Activated naive CD8-positive, alpha-beta T cell (primary cell): ENCODE measurements around the gene PARD3B.

Source experiments
- H3K27ac Mint-ChIP-seq: one replicate; pipeline ENCODE4 v1.8.0; 2021; ENCODE audit warnings: mixed read lengths
- H3K27me3 Mint-ChIP-seq: one replicate; pipeline ENCODE4 v1.8.0; 2021; ENCODE audit warnings: mixed read lengths
- H3K36me3 Mint-ChIP-seq: one replicate; pipeline ENCODE4 v1.8.0; 2021; ENCODE audit warnings: mixed read lengths
- H3K4me1 Mint-ChIP-seq: one replicate; pipeline ENCODE4 v1.8.0; 2021; ENCODE audit warnings: low read depth, mixed read lengths
- H3K4me3 Mint-ChIP-seq: one replicate; pipeline ENCODE4 v1.8.0; 2021; ENCODE audit warnings: mild to moderate bottlenecking, mixed read lengths
- H3K9me3 Mint-ChIP-seq: one replicate; pipeline ENCODE4 v1.8.0; 2021; ENCODE audit warnings: low read depth, mixed read lengths

Gene PARD3B

DNA sequence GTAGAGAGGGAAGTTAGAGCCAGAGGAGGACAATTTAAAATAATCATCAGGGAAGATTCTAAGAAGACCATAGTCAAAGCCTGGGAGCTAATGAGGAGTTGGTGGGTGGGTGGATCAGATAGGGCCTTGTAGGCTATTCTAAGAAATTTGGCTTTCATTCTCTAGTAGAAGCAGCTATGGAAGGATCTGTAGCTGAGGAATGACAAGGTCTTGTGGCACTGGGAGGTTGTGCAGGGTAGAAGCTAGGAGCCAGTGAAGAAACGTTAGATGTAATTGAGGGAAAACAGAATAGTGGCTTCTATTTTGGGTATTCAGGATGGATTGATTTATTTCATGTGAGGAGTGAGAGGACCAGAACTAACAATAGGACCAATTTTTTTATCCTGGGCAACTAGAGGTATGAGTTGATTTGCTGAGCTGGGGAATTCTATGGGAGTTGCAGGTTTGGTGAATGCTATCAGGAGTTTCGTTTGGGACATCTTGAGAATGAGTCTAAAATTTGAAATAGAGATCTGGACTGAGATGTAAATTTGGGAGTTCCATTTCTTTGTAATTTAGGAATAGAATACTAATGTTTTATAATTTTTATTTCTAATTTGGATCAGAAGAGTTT lies 371.9 kb downstream of the PARD3B start:
- peaks cover 5% of the 10 kb centered on the region for H3K4me1 Mint-ChIP-seq
- no peak overlapping the region for H3K27ac Mint-ChIP-seq
- H3K36me3 Mint-ChIP-seq: peaks cover 7% of the 10 kb centered on the region
- no peaks in the 10 kb centered on the region for H3K27me3 Mint-ChIP-seq
- H3K9me3 Mint-ChIP-seq: no peaks in the 10 kb centered on the region
- H3K4me3 Mint-ChIP-seq: no peak overlapping the region

DNA sequence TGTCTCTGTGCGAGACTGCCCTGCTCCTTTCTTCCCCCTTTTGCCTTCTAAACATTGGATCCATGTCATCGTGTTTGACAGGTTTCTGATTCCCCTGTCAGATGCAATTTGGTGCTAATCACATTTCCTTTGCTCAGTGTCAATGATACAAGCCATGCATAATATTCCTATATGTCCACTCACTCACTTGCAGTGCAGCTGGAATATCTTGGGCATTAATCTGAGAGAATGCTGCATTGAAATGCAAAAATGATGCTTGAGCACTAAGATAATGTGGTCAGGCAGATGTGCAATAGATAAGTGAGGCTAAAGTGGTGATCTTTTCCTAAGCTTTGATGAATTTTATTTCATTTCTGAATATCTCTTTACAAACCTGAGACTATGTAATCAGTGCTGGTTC lies 375.5 kb downstream of the PARD3B start:
- no peaks in the 10 kb centered on the region for H3K9me3 Mint-ChIP-seq
- no peak overlapping the region for H3K27ac Mint-ChIP-seq
- H3K36me3 Mint-ChIP-seq: peaks cover 3% of the 10 kb centered on the region
- peaks cover 3% of the 10 kb centered on the region for H3K4me1 Mint-ChIP-seq
- H3K4me3 Mint-ChIP-seq: no peak overlapping the region
- no peaks in the 10 kb centered on the region for H3K27me3 Mint-ChIP-seq

DNA sequence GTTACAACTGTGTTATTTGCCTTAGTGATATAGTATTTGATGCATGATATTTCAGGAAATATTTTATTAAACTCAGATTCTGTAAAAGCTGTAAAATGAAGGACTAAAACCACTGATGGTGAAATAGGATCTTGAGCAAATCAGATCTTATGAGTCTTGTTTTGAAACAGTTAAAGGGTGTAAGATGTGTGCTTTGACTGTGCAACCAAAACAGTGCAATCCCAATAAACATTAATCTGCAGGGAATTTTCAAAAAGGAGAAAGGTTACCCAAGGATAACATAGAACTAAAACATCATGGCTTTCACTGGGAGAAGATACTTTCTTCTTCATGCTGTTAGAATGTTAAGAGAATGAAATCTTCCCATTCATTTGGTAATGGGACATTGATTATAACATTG lies 378.7 kb downstream of the PARD3B start:
- peaks cover 3% of the 10 kb centered on the region for H3K4me1 Mint-ChIP-seq
- no peak overlapping the region for H3K27ac Mint-ChIP-seq
- H3K36me3 Mint-ChIP-seq: peaks cover 8% of the 10 kb centered on the region
- H3K27me3 Mint-ChIP-seq: no peaks in the 10 kb centered on the region
- H3K4me3 Mint-ChIP-seq: no peak overlapping the region
- H3K9me3 Mint-ChIP-seq: peaks cover 8% of the 10 kb centered on the region

DNA sequence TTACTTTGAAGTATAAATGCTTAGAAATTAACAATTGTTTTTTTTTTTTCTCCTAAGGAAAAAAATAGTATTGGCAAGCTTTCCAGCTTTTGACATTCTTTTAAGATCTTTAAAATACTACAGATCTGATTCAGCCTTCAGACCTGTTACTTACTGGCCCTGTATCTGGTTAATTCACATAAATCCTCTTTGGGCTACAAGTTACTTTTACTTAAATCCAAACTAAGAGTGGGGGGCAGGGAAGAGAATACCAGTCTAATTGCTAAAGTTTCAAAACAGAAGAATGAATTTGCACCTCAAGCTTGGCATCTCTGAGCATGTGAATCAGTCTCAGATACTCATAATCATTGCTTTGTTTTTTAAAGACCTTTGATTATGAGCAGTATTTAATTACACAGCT lies 386.3 kb downstream of the PARD3B start:
- peaks cover 8% of the 10 kb centered on the region for H3K9me3 Mint-ChIP-seq
- no peak overlapping the region for H3K27ac Mint-ChIP-seq
- H3K4me1 Mint-ChIP-seq: peaks cover 5% of the 10 kb centered on the region
- peaks cover 4% of the 10 kb centered on the region for H3K36me3 Mint-ChIP-seq
- H3K4me3 Mint-ChIP-seq: no peak overlapping the region
- H3K27me3 Mint-ChIP-seq: no peaks in the 10 kb centered on the region

DNA sequence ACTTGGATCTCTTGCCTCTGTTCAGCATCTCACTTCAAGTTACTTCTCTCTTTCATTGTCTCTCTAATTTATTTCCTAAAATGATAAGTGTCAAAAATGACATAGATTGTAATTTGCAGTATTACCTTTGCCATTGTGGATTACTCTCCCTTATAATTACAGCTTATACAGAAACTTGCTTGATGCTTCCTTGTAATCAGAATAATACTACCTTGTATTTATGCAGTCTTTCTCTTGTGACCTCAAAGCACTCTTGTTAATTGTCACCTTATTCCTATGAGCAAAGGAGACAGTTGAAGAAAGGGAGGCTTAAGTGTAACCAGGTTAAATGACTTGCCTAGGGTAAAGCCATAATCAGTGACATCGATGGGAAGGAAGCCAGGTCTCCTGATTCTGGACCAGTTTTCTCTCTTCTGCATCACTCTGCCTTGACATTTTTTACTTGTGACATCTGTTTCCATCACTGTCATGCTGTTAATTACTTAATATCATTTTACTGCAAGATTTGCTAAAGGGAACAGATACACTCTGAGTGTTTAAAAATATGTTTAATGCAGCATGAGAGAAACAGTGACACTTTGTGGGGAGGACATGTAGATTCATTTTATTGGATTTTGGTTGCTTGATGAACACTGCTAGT lies 388.6 kb downstream of the PARD3B start:
- Mint-ChIP-seq H3K4me1 (peaks cover 5% of the 10 kb centered on the region), H3K9me3 (peaks cover 2% of the 10 kb centered on the region), H3K36me3 (no peaks in the 10 kb centered on the region), H3K27ac (no peak overlapping the region), H3K4me3 (no peak overlapping the region), H3K27me3 (no peaks in the 10 kb centered on the region)

DNA sequence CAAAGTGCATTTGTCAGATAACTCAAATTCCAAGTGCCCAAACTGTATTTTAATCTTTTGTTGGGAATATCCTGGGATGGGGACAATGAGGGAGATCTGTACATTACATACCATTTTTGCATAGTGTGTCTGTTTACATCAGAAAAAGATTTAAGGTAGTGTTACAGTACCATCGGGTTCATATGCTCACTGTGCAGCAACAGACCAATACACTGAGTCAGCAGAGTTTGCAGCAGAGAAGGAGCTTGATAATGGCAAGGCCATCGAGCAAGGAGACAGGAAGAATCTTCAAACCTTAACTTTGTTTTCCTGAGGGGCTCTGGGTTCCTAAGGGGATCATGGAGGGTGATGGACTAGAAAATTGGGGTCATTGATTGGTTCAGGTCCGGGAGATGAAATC lies 399.7 kb downstream of the PARD3B start:
- H3K4me3 Mint-ChIP-seq: no peak overlapping the region
- peaks cover 24% of the 10 kb centered on the region for H3K9me3 Mint-ChIP-seq
- peaks cover 43% of the 10 kb centered on the region for H3K4me1 Mint-ChIP-seq
- H3K27me3 Mint-ChIP-seq: no peaks in the 10 kb centered on the region
- H3K36me3 Mint-ChIP-seq: peaks cover 23% of the 10 kb centered on the region
- H3K27ac Mint-ChIP-seq: no peak overlapping the region

DNA sequence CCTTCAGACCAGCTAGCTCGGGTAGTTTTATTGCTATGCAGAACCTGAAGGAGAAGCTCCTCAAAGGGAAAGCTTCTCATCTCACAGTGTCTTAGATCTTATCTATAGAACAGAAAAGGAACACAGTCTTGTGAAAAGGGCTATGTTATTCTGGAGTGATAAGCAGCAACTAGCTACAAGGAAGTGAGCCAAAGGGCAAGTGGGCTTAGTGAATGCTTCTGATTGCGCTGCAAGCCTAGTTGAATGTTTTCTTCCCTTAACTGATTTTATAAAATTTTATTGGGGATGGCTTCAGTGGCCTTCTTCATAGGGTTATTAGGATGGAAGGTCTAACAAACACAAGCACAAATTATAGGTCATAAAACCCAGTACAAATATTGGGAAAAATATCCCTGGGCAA lies 400.1 kb downstream of the PARD3B start:
- no peak overlapping the region for H3K27ac Mint-ChIP-seq
- no peak overlapping the region for H3K4me3 Mint-ChIP-seq
- no peaks in the 10 kb centered on the region for H3K27me3 Mint-ChIP-seq
- H3K36me3 Mint-ChIP-seq: peaks cover 26% of the 10 kb centered on the region
- H3K4me1 Mint-ChIP-seq: peaks cover 47% of the 10 kb centered on the region
- H3K9me3 Mint-ChIP-seq: peaks cover 27% of the 10 kb centered on the region

DNA sequence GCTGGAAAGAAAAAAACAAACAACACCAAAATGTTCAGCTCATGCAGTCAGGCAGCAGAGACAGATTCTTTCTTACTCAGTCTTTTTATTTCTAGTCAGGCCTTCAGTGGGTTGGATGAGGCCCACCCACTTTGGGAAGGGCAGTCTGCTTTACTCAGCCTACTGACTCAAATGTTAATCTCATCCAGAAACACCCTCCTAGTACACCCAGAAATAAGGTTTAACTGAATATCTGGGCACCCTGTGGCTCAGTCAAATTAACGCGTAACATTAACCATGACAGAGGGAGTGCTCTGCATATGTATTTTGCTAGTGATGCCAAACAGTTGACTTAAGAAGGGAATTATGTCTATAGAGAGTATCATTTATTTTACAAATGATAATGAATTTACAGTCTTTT lies 401.6 kb downstream of the PARD3B start:
- Mint-ChIP-seq H3K27me3 (no peaks in the 10 kb centered on the region), H3K4me1 (peaks cover 48% of the 10 kb centered on the region), H3K36me3 (peaks cover 27% of the 10 kb centered on the region), H3K9me3 (peaks cover 27% of the 10 kb centered on the region), H3K27ac (no peak overlapping the region), H3K4me3 (no peak overlapping the region)

DNA sequence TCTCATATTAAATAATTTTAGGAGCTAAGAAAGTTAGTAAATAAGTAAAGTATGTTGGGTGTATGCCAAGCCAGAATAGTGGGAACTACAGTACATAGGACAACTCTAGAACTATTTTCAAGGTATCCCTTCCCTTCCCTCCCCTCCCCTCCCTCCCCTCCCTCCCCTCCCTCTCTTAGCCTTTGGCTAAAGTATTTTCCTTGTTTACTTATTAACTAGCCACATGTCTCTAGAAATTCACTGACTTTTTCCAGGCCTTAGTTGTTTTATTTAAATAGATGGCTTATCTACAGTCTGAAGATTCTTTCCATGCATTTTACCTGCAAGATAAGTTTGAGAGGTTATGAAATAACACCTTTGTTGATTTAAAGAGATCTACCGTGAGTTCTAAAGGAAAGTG lies 402.1 kb downstream of the PARD3B start:
- H3K4me1 Mint-ChIP-seq: peaks cover 43% of the 10 kb centered on the region
- H3K27ac Mint-ChIP-seq: no peak overlapping the region
- H3K36me3 Mint-ChIP-seq: peaks cover 27% of the 10 kb centered on the region
- no peaks in the 10 kb centered on the region for H3K27me3 Mint-ChIP-seq
- H3K4me3 Mint-ChIP-seq: no peak overlapping the region
- H3K9me3 Mint-ChIP-seq: peaks cover 27% of the 10 kb centered on the region

DNA sequence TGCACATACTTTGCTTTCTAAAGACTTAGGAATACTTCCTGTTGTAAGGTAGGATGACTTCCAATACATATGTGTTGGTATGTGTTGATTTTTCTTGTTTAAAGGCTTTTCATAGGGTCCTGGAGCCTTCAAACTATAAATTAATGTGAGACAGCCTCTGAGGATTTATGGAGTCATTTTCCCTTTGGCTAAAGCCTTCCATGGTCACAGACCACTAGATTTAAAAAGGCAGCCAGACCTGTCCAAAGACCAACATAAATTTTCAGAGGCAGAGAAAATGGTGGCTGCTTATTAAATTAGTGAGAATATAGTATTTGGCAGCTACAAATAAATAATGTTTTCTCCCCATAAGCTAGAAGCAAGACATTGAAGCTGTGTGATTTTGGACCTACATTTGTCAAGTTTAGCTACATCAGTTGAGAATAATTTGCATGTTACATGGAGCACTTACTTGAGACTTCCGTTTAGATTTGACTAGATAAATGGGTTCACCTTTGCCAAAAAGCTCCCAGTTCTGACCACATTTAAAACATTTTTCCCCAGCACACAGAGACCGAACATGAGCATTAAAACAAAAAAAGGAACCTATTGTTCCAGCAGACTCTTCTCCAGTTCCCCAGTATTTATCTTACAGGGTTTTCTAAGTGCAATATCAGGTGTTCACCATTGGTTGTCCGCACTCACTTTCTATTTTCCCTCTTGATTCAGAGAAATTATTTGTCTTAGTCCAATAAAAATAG lies 402.9 kb downstream of the PARD3B start:
- Mint-ChIP-seq H3K27ac (peak overlapping the region; percentile 85), H3K9me3 (peaks cover 27% of the 10 kb centered on the region), H3K4me3 (peak overlapping the region; percentile 51), H3K4me1 (peaks cover 41% of the 10 kb centered on the region), H3K27me3 (no peaks in the 10 kb centered on the region), H3K36me3 (peaks cover 27% of the 10 kb centered on the region)

DNA sequence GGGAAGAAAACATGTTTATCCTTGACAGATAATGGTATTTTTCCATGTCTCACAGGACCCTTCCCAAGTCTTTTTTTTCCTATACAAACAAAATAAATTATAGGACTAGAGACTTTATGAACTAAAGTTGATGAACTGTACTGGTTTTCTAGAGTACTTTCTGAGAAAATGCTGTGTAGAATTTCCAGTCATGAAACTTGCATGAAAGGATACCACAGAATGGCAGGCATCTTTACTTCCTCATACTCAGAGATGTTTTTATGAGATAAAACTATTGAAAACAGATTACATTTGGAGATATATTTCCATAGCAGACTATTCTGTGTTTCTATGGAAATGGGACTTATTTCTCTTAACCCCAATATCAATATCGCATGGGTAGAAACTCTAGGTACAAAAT lies 403.5 kb downstream of the PARD3B start:
- Mint-ChIP-seq H3K4me3 (peak overlapping the region; percentile 51), H3K9me3 (peaks cover 23% of the 10 kb centered on the region), H3K27ac (peak overlapping the region; percentile 85), H3K4me1 (peaks cover 46% of the 10 kb centered on the region), H3K36me3 (peaks cover 24% of the 10 kb centered on the region), H3K27me3 (no peaks in the 10 kb centered on the region)

DNA sequence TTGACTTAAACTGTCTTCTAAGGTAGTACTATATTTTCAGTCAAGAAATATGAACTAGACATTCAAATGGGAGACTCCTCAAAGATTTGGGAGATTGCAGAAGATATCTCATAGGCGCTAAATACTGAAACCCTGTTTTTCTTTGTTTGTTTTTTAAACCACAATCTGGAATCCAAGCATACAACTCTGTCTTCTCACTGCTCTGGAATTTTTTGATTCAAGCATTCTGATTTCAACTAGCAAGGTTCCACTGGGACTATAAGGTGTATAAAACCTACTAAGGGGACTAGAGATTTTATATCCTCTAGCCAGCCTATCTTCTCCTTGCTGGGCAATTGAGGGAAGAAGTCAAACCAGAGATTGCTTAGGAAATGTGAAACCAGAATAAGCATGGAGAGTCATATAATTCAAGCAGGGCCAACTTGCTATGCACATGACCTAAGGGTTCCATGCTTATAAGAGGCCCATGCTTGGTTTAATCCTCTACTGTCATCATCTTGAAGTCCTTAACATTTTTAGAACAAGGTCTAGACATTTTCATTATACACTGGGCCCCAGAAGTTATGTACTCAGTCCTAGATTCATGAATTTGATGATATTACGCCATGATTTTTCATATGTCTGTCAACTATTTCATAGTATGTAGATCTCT lies 405.5 kb downstream of the PARD3B start:
- Mint-ChIP-seq H3K4me3 (no peak overlapping the region), H3K4me1 (peaks cover 46% of the 10 kb centered on the region), H3K27ac (no peak overlapping the region), H3K36me3 (peaks cover 15% of the 10 kb centered on the region), H3K9me3 (peaks cover 13% of the 10 kb centered on the region), H3K27me3 (no peaks in the 10 kb centered on the region)

DNA sequence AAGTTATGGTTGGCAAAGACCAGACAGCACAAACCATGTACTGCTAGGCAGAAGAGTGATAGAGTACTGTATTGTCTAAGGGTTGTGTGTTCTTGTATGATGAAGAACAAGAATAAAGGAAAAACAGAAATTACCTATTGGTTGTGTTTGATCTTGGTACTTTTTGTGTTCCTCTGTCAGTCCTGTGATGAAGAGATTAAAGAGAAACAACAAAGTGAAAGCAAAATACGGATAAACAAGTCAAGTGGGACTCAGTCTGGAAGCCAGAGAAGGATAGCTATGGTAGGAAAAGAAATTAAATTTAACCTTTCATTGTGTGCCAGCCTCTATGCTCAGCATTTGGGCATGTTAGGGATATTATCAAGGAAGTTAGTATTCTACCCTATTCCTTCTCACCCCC lies 413.1 kb downstream of the PARD3B start:
- Mint-ChIP-seq H3K4me3 (peak overlapping the region; percentile 22), H3K36me3 (peaks cover 6% of the 10 kb centered on the region), H3K27ac (no peak overlapping the region), H3K9me3 (peaks cover 9% of the 10 kb centered on the region), H3K27me3 (no peaks in the 10 kb centered on the region), H3K4me1 (peaks cover 36% of the 10 kb centered on the region)

DNA sequence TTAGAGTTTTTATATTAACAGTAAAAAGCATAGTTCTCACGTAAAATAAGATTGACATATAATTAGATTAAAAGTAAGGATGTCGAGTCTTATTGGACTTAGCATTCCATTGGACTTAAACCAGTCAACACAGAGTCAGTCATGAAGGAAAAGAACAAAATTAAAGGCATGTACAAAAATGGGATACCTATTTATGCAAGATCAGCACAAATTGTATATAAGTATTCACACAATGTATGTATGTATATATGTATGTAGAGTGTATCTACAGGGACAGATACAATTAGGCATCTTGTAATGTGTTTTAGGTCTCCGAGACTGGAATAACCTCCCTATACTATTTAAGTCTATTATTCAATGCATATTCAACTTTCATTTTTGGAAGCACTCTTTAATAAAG lies 419.1 kb downstream of the PARD3B start:
- peaks cover 53% of the 10 kb centered on the region for H3K4me1 Mint-ChIP-seq

DNA sequence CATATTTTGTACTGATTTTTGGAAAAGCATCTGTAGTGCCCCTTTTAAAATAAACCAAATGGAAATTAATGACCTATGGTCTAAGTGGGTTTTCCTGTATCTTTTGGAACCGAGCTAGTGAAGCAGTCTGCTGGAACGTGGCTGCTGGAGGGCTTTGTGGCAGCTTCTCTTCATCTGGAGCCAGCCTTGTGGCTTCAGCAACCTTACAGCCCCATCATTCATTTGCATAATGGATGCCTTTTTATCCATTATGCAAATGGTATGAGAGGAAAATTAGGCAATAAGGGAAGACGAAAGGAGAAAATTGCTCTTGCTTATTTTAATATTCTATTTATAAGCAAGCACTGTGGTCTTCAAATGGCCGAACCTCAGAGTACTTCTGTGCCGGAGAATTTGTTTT lies 421.0 kb downstream of the PARD3B start:
- Mint-ChIP-seq H3K4me1 (peaks cover 70% of the 10 kb centered on the region), H3K36me3 (peaks cover 8% of the 10 kb centered on the region), H3K27me3 (no peaks in the 10 kb centered on the region), H3K4me3 (no peak overlapping the region), H3K9me3 (peaks cover 5% of the 10 kb centered on the region), H3K27ac (no peak overlapping the region)

More for the DNA sequence above, 419.1 kb downstream of the PARD3B start:
- H3K27me3 Mint-ChIP-seq: no peaks in the 10 kb centered on the region
- H3K27ac Mint-ChIP-seq: no peak overlapping the region
- no peak overlapping the region for H3K4me3 Mint-ChIP-seq
- H3K36me3 Mint-ChIP-seq: peaks cover 9% of the 10 kb centered on the region
- peaks cover 9% of the 10 kb centered on the region for H3K9me3 Mint-ChIP-seq
